Mesodermal cell (in vitro differentiated cells): ENCODE measurements around the gene GPX3.

Source experiments
- H3K27ac ChIP-seq: 2 replicates; pipeline ENCODE4 v1.7.0; 2013; ENCODE audit warnings: mild to moderate bottlenecking, low read depth, low read length, moderate library complexity; ENCODE audit not compliant: severe bottlenecking
- H3K36me3 ChIP-seq: 2 replicates; pipeline ENCODE4 v1.7.1; 2013; ENCODE audit warnings: mild to moderate bottlenecking, low read length, moderate library complexity; ENCODE audit not compliant: control insufficient read depth, insufficient read depth
- H3K4me1 ChIP-seq: one replicate; pipeline ENCODE4 v1.7.1; 2013; ENCODE audit warnings: mild to moderate bottlenecking, low read length; ENCODE audit not compliant: insufficient read depth, control insufficient read depth, poor library complexity, severe bottlenecking
- H3K4me3 ChIP-seq: 2 replicates; pipeline ENCODE4 v1.7.0; 2013; ENCODE audit warnings: low read length, control low read depth, mild to moderate bottlenecking; ENCODE audit not compliant: insufficient read depth, poor library complexity, severe bottlenecking; ENCODE audit errors: extremely low read depth
- H3K9me3 ChIP-seq: 2 replicates; pipeline ENCODE4 v1.7.1; 2013; ENCODE audit warnings: mild to moderate bottlenecking, low read length, moderate library complexity; ENCODE audit not compliant: control insufficient read depth
- WGBS, 2 experiments: methylation state at CpG; one replicate each; pipeline ENCODE4 v1.1.5; 2013; ENCODE audit warnings: missing lambda C conversion rate in 2 of 2; ENCODE audit not compliant: insufficient coverage in 2 of 2; 5-methylcytosine and 5-hydroxymethylcytosine counted together

GPX3 gene

DNA sequence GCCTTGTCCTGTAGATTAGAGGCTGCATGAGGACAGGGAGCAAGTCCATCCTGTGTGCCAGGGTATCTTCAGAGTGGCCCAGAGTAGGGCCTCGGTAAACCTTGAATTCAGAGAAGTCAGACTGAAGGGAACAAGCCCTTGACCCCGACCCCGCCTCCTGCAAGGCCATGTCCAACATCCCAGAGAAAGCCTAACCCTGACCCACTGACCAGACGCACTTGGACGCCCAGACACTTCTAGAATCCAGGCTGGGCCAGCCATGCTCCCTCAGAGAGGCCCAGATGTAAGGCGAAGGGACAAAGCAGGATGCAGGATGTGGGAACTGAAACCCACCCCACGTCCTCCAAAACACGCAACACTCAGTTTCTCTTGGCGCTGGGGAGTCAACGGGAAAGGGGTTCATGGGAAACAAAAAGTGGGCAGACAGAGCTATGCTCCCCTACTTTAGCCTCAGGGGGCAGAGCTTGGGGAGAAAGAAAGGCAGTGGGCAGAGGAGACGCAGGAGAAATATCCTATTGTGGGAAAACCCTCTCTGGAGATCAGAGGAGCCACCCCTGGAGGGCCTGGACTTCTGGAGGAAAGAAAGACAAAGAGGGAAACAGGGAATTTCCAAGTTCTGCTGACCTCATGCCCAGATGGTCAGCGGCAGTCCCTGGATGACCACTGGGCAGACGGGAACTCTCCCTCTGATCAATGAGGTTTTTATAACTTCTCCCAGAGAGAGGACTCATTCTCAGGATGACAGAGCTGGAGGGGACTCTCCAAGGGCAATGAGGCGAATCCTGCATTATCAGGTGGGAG is 47.4 kb downstream of the GPX3 start:
- Histone ChIP-seq H3K36me3 (peaks cover 11% of the 10 kb centered on the region), H3K4me1 (peaks cover 49% of the 10 kb centered on the region), H3K27ac (peak overlapping the region; percentile 39), H3K4me3 (no peak overlapping the region), H3K9me3 (no peaks in the 10 kb centered on the region)
- WGBS, 2 experiments: 89 to 95% methylated on average over 10 of the region's 14 CpGs

DNA sequence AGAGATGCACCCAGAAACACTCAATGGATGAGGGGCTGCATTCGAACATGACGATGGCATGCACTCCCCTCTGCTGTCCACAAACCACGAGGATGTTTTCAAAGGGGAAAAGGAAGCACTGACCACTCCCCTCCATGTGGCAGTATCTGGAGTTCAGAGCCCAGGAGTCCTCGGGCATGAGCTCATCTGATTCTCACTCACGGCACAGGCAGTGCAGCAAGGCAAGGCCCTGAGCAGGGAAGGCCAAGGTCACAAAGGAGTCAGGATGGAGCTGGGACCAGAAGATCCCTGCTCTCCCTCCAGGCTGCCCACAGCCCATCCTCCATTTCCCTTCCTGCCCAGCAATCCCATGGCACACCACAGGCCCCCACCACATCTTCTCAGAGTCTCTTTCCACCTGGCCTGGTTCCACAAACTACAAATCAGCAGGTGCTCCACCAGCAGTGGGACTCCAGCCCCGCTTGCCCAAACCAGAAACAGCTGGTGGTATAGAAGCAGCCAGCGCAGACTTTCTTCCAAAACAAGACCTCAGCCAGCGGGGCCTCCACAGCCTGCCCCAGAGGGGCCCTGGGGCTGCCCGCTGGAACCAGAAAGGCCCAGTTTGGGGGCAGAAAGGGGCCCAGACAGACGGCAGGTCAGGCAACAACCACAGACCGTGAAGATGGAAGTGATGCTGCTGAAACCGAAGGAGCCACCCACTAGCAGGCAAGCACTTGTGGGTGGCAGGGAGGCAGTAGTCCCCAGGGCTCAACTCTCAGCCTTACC is 48.2 kb downstream of the GPX3 start:
- Histone ChIP-seq H3K36me3 (peaks cover 9% of the 10 kb centered on the region), H3K9me3 (no peaks in the 10 kb centered on the region), H3K4me1 (peaks cover 42% of the 10 kb centered on the region), H3K27ac (peak overlapping the region; percentile 39), H3K4me3 (no peak overlapping the region)
- WGBS, 2 experiments: 88 to 89% methylated on average over 7 to 10 of the region's 12 CpGs

DNA sequence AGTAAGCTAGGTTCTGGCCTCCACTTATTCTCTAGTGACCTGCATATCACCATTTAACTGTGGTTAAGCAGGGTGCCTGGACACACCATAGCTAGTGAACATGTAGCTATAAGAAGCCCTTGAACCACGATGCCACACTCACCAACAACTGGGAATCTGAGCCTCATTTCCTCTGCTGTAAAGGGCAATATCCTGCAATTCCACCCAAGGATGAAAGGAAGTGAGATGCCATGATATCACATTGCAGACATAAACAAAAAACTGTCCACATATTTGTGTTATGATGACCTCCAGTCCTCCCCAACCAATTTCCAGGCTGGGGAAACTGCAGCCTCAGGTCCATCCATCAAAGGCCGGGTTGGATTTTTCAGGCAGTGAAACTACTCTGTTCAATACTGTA is 50.1 kb downstream of the GPX3 start:
- Histone ChIP-seq H3K4me1 (peaks cover 27% of the 10 kb centered on the region), H3K36me3 (peaks cover 10% of the 10 kb centered on the region), H3K4me3 (no peak overlapping the region), H3K27ac (no peak overlapping the region), H3K9me3 (no peaks in the 10 kb centered on the region)
- 100% methylated on average over 1 of the region's 2 CpGs for WGBS, 2 experiments

DNA sequence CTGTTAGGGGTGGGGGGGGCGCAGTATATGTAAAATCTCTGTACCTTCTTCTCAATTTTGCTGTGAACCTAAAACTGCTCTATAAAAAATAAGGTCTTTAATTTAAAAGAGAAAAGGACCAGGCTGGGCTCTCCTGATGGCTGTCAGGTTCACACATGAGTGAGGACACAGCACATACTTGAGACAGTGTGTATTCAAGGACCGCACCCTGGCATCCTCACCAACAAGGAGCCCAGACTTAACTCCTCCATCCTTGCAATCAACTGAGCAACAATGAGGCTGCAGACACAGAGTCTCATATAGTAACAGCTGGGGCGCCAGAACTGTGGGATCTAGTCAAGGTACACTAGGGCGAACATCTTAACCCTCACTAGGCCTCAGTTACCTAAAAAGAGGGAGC is 50.6 kb downstream of the GPX3 start:
- H3K9me3 ChIP-seq: no peaks in the 10 kb centered on the region
- peaks cover 10% of the 10 kb centered on the region for H3K36me3 ChIP-seq
- no peak overlapping the region for H3K4me3 ChIP-seq
- 89 to 100% methylated on average over 1 to 3 of the region's 4 CpGs for WGBS, 2 experiments
- H3K27ac ChIP-seq: no peak overlapping the region
- peaks cover 27% of the 10 kb centered on the region for H3K4me1 ChIP-seq

DNA sequence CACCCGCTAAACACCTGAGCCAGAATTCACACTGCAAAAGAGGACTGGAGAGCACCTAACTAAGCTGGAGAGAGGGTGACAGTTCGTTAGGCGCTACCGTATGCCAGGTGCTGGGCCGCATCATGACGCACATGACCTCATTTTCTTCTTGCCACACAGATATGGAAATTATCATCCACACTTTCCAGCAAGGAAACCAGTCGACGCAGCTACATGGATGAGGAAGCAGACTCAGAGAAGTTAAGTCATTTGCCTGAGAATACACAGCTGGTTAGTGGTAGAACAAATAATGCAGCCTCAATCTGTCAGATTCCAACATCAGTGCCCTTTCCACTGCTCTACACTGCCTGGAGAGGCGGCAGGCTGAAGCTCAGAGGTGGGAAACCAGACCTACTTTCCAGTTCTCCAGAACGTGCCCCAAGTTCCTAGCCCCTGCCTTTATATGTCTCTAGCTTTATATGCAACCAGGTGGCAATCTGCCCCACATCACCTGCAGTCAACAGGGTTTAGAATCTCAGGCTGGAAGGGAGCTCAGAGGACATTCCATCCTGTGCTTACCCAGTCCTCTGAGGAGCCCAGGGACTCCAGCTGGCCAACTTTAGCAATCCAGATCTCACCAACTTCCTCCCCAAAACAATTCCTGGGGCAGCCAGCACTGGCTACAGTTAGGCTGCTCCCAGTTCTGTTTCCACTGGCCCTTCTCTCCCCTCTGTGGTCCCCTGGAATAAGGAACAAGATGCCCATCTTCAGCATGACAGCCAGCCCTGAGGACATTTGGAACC is 51.6 kb downstream of the GPX3 start:
- H3K27ac ChIP-seq: peak overlapping the region; percentile 33
- no peaks in the 10 kb centered on the region for H3K9me3 ChIP-seq
- 92 to 98% methylated on average over 6 to 7 of the region's 10 CpGs for WGBS, 2 experiments
- H3K4me1 ChIP-seq: peaks cover 30% of the 10 kb centered on the region
- peaks cover 13% of the 10 kb centered on the region for H3K36me3 ChIP-seq
- H3K4me3 ChIP-seq: no peak overlapping the region

DNA sequence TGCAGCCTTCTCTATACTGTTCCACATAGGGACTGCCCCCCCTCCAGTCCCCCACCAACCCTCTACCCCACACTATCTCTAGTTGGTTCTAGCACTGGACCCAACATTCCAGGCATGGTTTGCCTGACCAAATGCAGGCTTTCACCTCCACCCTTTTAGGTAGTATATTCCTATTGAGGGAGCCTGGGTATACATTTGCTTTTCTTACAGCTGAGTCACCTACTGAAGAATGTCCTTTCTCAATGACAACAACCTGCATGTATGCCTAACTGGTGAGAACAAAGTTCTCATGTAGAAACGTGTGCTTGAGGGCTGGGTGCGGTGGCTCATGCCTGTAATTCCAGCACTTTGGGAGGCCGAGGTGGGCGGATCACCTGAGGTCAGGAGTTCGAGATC is 52.2 kb downstream of the GPX3 start:
- Histone ChIP-seq H3K27ac (peak overlapping the region; percentile 33), H3K4me3 (no peak overlapping the region), H3K4me1 (peaks cover 25% of the 10 kb centered on the region), H3K36me3 (peaks cover 10% of the 10 kb centered on the region), H3K9me3 (no peaks in the 10 kb centered on the region)
- WGBS, 2 experiments: 75% methylated on average over 3 of the region's 5 CpGs; no CpG with 5 or more reads in 1 of the 2 experiments

DNA sequence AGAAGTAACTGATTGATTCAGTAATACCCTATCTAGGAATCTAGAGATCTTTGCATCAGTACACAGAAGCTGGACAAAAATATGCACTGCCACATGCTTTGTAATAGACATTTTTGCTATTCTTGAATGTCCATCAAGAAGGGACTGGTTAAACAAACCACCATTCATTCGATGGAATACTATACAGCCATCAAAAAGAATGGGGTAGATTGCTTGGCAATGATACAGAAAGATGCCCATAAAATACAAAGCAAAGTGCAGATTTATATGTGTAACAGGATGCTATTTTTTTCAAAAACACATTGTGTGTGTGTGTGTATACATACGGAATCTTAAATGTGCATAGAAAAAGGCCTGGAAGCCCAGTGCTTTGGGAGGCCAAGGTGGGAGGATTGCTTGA is 52.9 kb downstream of the GPX3 start:
- H3K4me1 ChIP-seq: peaks cover 24% of the 10 kb centered on the region
- H3K27ac ChIP-seq: no peak overlapping the region
- 100% methylated on average over 1 of the region's 2 CpGs; no CpG with 5 or more reads in 1 of the 2 experiments for WGBS, 2 experiments
- no peaks in the 10 kb centered on the region for H3K9me3 ChIP-seq
- no peak overlapping the region for H3K4me3 ChIP-seq
- peaks cover 15% of the 10 kb centered on the region for H3K36me3 ChIP-seq

DNA sequence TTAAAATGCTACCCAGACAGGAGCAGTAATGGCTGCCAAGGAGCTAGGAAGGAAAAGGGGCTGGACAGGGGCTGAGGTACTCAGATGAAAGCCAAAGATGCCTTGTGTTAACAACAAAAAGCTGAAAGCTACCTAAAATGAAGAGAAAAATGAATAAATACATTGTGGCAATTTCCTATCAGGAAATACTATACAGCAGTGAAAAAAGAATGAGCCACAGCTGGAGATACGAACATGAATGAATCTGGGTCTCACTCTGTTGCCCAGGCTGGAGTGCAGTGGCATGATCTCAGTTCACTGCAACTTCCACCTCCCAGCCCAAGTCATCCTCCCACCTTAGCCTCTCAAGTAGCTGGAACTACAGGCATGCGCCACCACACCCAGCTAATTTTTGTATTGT is 54.2 kb downstream of the GPX3 start:
- no peaks in the 10 kb centered on the region for H3K9me3 ChIP-seq
- no peak overlapping the region for H3K4me3 ChIP-seq
- peaks cover 15% of the 10 kb centered on the region for H3K36me3 ChIP-seq
- no peak overlapping the region for H3K27ac ChIP-seq
- 100% methylated on average over 1 of the region's 2 CpGs; no CpG with 5 or more reads in 1 of the 2 experiments for WGBS, 2 experiments
- peaks cover 17% of the 10 kb centered on the region for H3K4me1 ChIP-seq

DNA sequence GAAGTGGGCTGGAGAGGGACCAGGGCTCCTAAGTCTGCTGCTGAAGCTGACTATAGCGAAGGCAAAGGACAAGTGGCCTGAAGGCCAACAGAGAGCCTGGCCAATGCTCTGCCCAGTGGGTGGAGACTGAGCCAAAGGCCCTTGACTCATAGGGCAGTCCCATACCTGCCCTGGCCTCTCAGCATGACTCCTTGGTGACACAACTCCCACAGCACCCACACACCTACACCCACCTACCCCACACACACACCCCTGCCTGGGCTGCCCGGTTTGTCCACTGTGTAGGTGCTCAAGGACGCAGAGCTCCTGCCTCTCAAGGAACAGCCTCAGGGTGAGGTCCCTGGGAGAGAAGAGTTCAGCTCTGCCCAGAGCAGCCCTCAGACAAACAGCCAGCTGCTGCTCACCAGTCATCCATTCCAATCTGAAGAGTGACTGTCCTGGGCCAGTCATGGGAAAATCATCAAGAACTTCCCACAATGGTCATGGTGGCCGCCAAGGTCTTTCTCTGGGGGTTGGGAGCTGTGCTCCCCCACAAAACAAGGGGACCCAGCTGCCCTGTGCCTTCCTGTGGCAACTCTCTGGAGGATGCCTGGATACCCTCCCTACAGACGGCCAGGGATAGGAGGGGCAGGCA is 55.4 kb downstream of the GPX3 start:
- Histone ChIP-seq H3K4me3 (no peak overlapping the region), H3K4me1 (peaks cover 18% of the 10 kb centered on the region), H3K9me3 (no peaks in the 10 kb centered on the region), H3K36me3 (peaks cover 15% of the 10 kb centered on the region), H3K27ac (no peak overlapping the region)
- WGBS, 2 experiments: 87 to 88% methylated on average over 5 of the region's 5 CpGs

DNA sequence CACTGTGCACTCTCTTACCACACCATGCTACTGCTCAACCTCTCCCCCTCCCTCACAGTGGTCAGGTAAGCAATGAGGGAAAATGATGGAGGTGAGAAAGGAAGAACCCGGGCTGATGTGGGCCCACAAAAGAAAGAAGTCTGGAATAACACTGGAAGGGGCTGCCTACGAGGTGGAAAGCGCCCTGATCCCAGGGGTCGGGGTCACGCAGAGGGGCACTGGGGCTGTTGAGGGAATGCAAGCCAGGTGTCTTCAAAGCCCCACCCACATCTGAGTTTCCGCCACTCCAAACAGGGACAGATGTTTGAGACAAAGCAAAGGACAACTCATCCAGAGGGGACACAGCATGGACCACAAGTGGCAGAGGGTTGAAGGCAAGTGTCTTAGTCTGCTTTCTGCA is 56.2 kb downstream of the GPX3 start:
- WGBS, 2 experiments: 85 to 89% methylated on average over 4 to 5 of the region's 6 CpGs
- Histone ChIP-seq H3K27ac (no peak overlapping the region), H3K36me3 (peaks cover 15% of the 10 kb centered on the region), H3K4me3 (no peak overlapping the region), H3K4me1 (peaks cover 17% of the 10 kb centered on the region), H3K9me3 (no peaks in the 10 kb centered on the region)
